H1 (cell line): Measurements from ENCODE around the gene MANBA. TPM values are rescaled to one million over a fixed set of nuclear protein-coding genes. Genes with fewer than 3 reads are reported as not detected.

Experiments
- CTCF ChIA-PET: fragments of 300-600 bp; sonication (Branson Sonifier 250); formaldehyde crosslinking; loops from one replicate; lab custom pipeline; 2021; ENCODE audit not compliant: partially characterized antibody; lab: Charles Lee
- POLR2A ChIA-PET: fragments of 300-600 bp; sonication (Branson Sonifier 250); formaldehyde crosslinking; loops from one replicate; lab custom pipeline; 2021; ENCODE audit warnings: inconsistent platforms; ENCODE audit not compliant: partially characterized antibody; lab: Charles Lee
- DNase-seq, 2 experiments: peaks; one replicate each; pipeline versions ENCODE4 v3.0.0 to v3.0.0-alpha.2; 2010 to 2022; ENCODE audit warnings: low spot score in 2 of 2, low read depth in 1 of 2, mixed read lengths in 1 of 2
- FAIRE-seq: peaks from 2 replicates; lab custom pipeline; 2011; peaks lifted over from hg19 to GRCh38; lab: Jason Lieb, UNC
- H2AFZ ChIP-seq: 2 replicates; pipeline ENCODE4 v1.8.1; 2012; ENCODE audit warnings: low read length, inconsistent platforms
- H2AK5ac ChIP-seq: 2 replicates; pipeline ENCODE4 v1.6.1; 2013; ENCODE audit warnings: low read depth, low read length
- H2BK120ac ChIP-seq: replicated peaks from 2 replicates; pipeline ENCODE3; 2013; ENCODE audit warnings: low read depth, low read length, inconsistent platforms
- H2BK12ac ChIP-seq: 2 replicates; pipeline ENCODE4 v1.6.1; 2013; ENCODE audit warnings: low read depth, low read length
- H2BK15ac ChIP-seq: 2 replicates; pipeline ENCODE4 v1.6.1; 2013; ENCODE audit warnings: low read length
- H2BK20ac ChIP-seq: 2 replicates; pipeline ENCODE4 v1.6.1; 2013; ENCODE audit warnings: low read length
- H2BK5ac ChIP-seq: 2 replicates; pipeline ENCODE4 v1.6.1; 2013; ENCODE audit warnings: low read depth, low read length
- H3K14ac ChIP-seq: 2 replicates; pipeline ENCODE4 v1.6.1; 2013; ENCODE audit warnings: inconsistent platforms; ENCODE audit not compliant: insufficient read length
- H3K18ac ChIP-seq: 2 replicates; pipeline ENCODE4 v1.6.1; 2013; ENCODE audit warnings: low read length; ENCODE audit errors: extremely low read depth
- H3K23ac ChIP-seq: 2 replicates; pipeline ENCODE4 v1.6.1; 2013; ENCODE audit warnings: inconsistent platforms; ENCODE audit not compliant: insufficient read length
- H3K23me2 ChIP-seq: 2 replicates; pipeline ENCODE4 v1.6.1; 2013; ENCODE audit warnings: low read depth, low read length
- H3K27ac ChIP-seq: 2 replicates; pipeline ENCODE4 v1.6.1; 2011; ENCODE audit warnings: low read depth, low read length, inconsistent platforms
- H3K27me3 ChIP-seq, 4 experiments: replicated peaks in 1 of 4; 1 replicate in 1 of 4; 2 replicates in 3 of 4; pipeline versions ENCODE4 v1.6.1 to v1.8.1; 2011 to 2013; ENCODE audit warnings: low read length in 3 of 4, mild to moderate bottlenecking in 3 of 4, inconsistent platforms in 2 of 4, mixed read lengths in 2 of 4, moderate library complexity in 1 of 4; ENCODE audit not compliant: control insufficient read depth in 3 of 4, insufficient read depth in 3 of 4; ENCODE audit errors: extremely low read depth in 1 of 4
- H3K36me3 ChIP-seq, 4 experiments: 2 replicates each; pipeline versions ENCODE4 v1.6.1 to v1.8.1; 2011 to 2013; ENCODE audit warnings: mild to moderate bottlenecking in 4 of 4, low read length in 3 of 4, moderate library complexity in 2 of 4, control low read depth in 1 of 4, inconsistent platforms in 1 of 4; ENCODE audit not compliant: insufficient read depth in 4 of 4, control insufficient read depth in 2 of 4
- H3K4ac ChIP-seq: replicated peaks from 2 replicates; pipeline ENCODE3; 2013; ENCODE audit warnings: low read length, low read depth, mixed read lengths, inconsistent platforms; ENCODE audit not compliant: insufficient read length
- H3K4me1 ChIP-seq, 4 experiments: replicated peaks in 1 of 4; 1 replicate in 1 of 4; 2 replicates in 3 of 4; pipeline versions ENCODE4 v1.6.1 to v1.8.1; 2011 to 2013; ENCODE audit warnings: low read length in 3 of 4, inconsistent platforms in 2 of 4, mixed read lengths in 1 of 4; ENCODE audit not compliant: insufficient read depth in 4 of 4, control insufficient read depth in 3 of 4
- H3K4me2 ChIP-seq, 2 experiments: 2 replicates each; pipeline versions ENCODE4 v1.6.1 to v1.8.1; 2011 to 2013; ENCODE audit warnings: low read depth in 2 of 2, low read length in 2 of 2, control low read depth in 1 of 2, inconsistent platforms in 1 of 2, mild to moderate bottlenecking in 1 of 2; ENCODE audit not compliant: insufficient read depth in 1 of 2
- H3K4me3 ChIP-seq, 4 experiments: fragments of 200-600, 300-600 bp in 1 of 4; sonication (generic), shearing (Covaris generic), sonication (Bioruptor Twin) in 1 of 4; 2 replicates each; pipeline versions ENCODE4 v1.5.1 to v1.8.1; 2011 to 2016; ENCODE audit warnings: low read length in 4 of 4, low read depth in 3 of 4, control low read depth in 2 of 4, inconsistent platforms in 2 of 4, mild to moderate bottlenecking in 2 of 4, mixed read lengths in 1 of 4, moderate library complexity in 1 of 4; ENCODE audit not compliant: insufficient read depth in 2 of 4; ENCODE audit errors: extremely low read depth in 1 of 4
- H3K56ac ChIP-seq: replicated peaks from 2 replicates; pipeline ENCODE3; 2013; ENCODE audit warnings: low read depth, mild to moderate bottlenecking, mixed read lengths, low read length, inconsistent platforms; ENCODE audit not compliant: insufficient read length
- H3K79me1 ChIP-seq: 2 replicates; pipeline ENCODE4 v1.6.1; 2013; ENCODE audit warnings: low read depth, low read length, control low read depth
- H3K79me2 ChIP-seq, 2 experiments: 2 replicates each; pipeline versions ENCODE4 v1.6.1 to v1.8.1; 2012 to 2013; ENCODE audit warnings: low read length in 2 of 2, mild to moderate bottlenecking in 2 of 2, inconsistent platforms in 1 of 2; ENCODE audit not compliant: insufficient read depth in 2 of 2, control insufficient read depth in 1 of 2
- H3K9ac ChIP-seq, 4 experiments: replicated peaks in 1 of 4; 1 replicate in 1 of 4; 2 replicates in 3 of 4; pipeline versions ENCODE4 v1.6.1 to v1.8.1; 2011 to 2013; ENCODE audit warnings: low read depth in 3 of 4, low read length in 3 of 4, control low read depth in 2 of 4, mild to moderate bottlenecking in 2 of 4, moderate library complexity in 2 of 4, inconsistent platforms in 1 of 4; ENCODE audit errors: extremely low read depth in 1 of 4
- H3K9me3 ChIP-seq, 2 experiments: 2 replicates each; pipeline versions ENCODE4 v1.6.1 to v1.8.1; 2012 to 2013; ENCODE audit warnings: mild to moderate bottlenecking in 2 of 2, moderate library complexity in 2 of 2, control low read depth in 1 of 2, inconsistent platforms in 1 of 2, low read depth in 1 of 2, low read length in 1 of 2, mixed read lengths in 1 of 2; ENCODE audit not compliant: insufficient read depth in 2 of 2
- H4K20me1 ChIP-seq, 2 experiments: replicated peaks in 1 of 2; 2 replicates each; pipeline versions ENCODE3 to v1.8.1; 2011 to 2013; ENCODE audit warnings: inconsistent platforms in 2 of 2, low read length in 2 of 2, mild to moderate bottlenecking in 1 of 2; ENCODE audit not compliant: insufficient read depth in 2 of 2, control insufficient read depth in 1 of 2
- H4K5ac ChIP-seq: 2 replicates; pipeline ENCODE4 v1.6.1; 2013; ENCODE audit warnings: low read length, low read depth, mixed read lengths, inconsistent platforms; ENCODE audit not compliant: insufficient read length
- H4K8ac ChIP-seq: 2 replicates; pipeline ENCODE4 v1.8.0; 2013; ENCODE audit warnings: mild to moderate bottlenecking, moderate library complexity, low read length, inconsistent platforms; ENCODE audit not compliant: insufficient read depth; ENCODE audit errors: extremely low read depth
- H4K91ac ChIP-seq: replicated peaks from 2 replicates; pipeline ENCODE3; 2013; ENCODE audit warnings: low read length, mixed read lengths, inconsistent platforms; ENCODE audit not compliant: insufficient read length
- ASH2L ChIP-seq: fragments of 200-600, 300-600 bp; sonication (generic); IDR thresholded peaks from one replicate; pipeline ENCODE4 v1.7.1; 2017; ENCODE audit warnings: low read length
- E2F6 ChIP-seq: IDR thresholded peaks from 2 replicates; pipeline ENCODE4 v1.6.1; 2012; ENCODE audit warnings: inconsistent platforms
- RFX5 ChIP-seq: IDR thresholded peaks from 2 replicates; pipeline ENCODE4 v1.6.1; 2011; ENCODE audit warnings: low read depth, low read length, improper control_type of control experiment, borderline replicate concordance
- SIRT6 ChIP-seq: IDR thresholded peaks from one replicate; pipeline ENCODE4 v1.7.1; 2012; ENCODE audit warnings: low read length, inconsistent platforms
- TAF7 ChIP-seq: optimal IDR thresholded peaks from 2 replicates; pipeline ENCODE3; 2011; ENCODE audit warnings: low read depth, mild to moderate bottlenecking, inconsistent platforms, low read length, moderate library complexity, borderline replicate concordance
- WGBS, 2 experiments: shearing (Covaris generic) in 1 of 2; methylation state at CpG; one replicate each; pipeline versions ENCODE4 v1.1.6 to v1.1.7; 2013 to 2015; ENCODE audit warnings: low lambda C conversion rate in 2 of 2, mixed read lengths in 2 of 2, inconsistent platforms in 1 of 2, low coverage in 1 of 2, missing lambda C conversion rate in 1 of 2; ENCODE audit not compliant: insufficient replicate concordance in 2 of 2, insufficient coverage in 1 of 2, insufficient read length in 1 of 2; ENCODE audit errors: extremely low coverage in 1 of 2, missing lambda C conversion rate in 1 of 2; 5-methylcytosine and 5-hydroxymethylcytosine counted together
- polyA plus RNA-seq, 7 experiments: library from polyadenylated mRNA; depleted of rRNA in 3 of 7; stranded (reverse) in 5 of 7; unstranded in 2 of 7; fragments of >200 nt in 5 of 7; fragments of 200-250 nt in 2 of 7; gene quantifications; 1 replicate in 5 of 7; 2 replicates in 1 of 7; 4 replicates in 1 of 7; pipeline versions ENCODE4 v1.2.1 to v1.2.3, GENCODE V29; 2011 to 2013; ENCODE audit warnings: missing spikeins in 2 of 7, mixed read lengths in 2 of 7
- total RNA-seq: library from RNA; stranded (reverse); fragmentation: NEBNext Ultra II Directional; extraction: Animal tissue kit (Norgen Biotek cat#: 25700); gene quantifications from 2 replicates; pipeline ENCODE4 v1.2.1, GENCODE V29; 2021

The MANBA gene
- total and polyA plus RNA-seq, 2 of the 8 experiments (the other 6 are each of a cell fraction or from before 2014, with no cell fraction given), result 22.9 to 27.8 TPM

DNA sequence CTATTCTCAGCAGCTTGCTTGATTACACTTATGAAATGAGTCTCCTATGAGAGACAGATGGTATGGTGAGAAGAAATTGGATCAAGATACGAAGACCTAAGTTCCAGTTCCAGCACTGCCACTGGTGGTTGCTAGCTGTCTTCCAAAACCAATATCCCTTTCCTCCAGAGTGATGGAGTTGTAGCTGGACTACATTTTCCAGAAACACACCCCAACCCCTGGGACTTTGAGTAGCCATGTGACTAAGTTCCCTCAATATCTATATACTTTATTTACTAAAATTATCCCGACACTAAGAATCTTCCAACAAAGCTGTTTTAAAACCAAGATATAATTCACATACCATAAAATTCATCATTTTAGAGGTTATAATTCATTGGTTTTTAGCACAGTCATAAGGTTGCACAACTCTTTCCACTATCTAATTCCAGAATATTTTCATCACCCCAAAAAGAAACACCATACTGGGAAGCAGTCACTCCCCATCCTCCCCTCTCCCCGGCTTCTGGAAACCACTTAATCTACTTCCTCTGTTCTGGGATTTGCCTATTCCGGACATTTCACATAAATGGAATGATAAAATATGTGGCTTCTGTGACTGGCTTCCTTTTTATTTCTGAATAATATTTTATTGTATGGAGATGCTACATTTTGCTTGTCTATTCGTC lies 118.0 kb downstream of the MANBA start:
- TF ChIP-seq ASH2L (no peak), TAF7 (no peak), SIRT6 (no peak), E2F6 (no peak), RFX5 (no peak)
- TF ChIP-seq, all 59 proteins: peak for 0
- 92 to 100% methylated on average over 1 to 5 of the region's 5 CpGs for WGBS, 2 experiments
- H3K23ac ChIP-seq, result no peak overlapping the region
- H2BK12ac ChIP-seq, result no peak overlapping the region
- no peak overlapping the region for H3K4ac ChIP-seq
- peaks cover 0 to 6% (median 2%) of the 10 kb centered on the region in 4 experiments; a peak in 3 of 8 replicates for H3K36me3 ChIP-seq
- H3K56ac ChIP-seq, result no peak overlapping the region
- no peak for DNase-seq
- H4K20me1 ChIP-seq, result no peaks in the 10 kb centered on the region
- no peak overlapping the region for H3K9ac ChIP-seq
- H2AFZ ChIP-seq, result no peak overlapping the region
- H4K8ac ChIP-seq, result no peak overlapping the region
- H3K79me2 ChIP-seq, result no peaks in the 10 kb centered on the region
- H3K27me3 ChIP-seq, result no peaks in the 10 kb centered on the region
- no peaks in the 10 kb centered on the region for H3K79me1 ChIP-seq
- no peak overlapping the region for H2BK20ac ChIP-seq
- H2BK15ac ChIP-seq, result no peak overlapping the region
- H3K23me2 ChIP-seq, result 0 out of 2 replicates have a peak, but pooled peaks cover 2% of the 10 kb centered on the region
- POLR2A ChIA-PET, result no interaction called here
- no peak overlapping the region for H3K14ac ChIP-seq
- no peak overlapping the region for H4K5ac ChIP-seq
- H3K4me1 ChIP-seq, result no peaks in the 10 kb centered on the region
- no peaks in the 10 kb centered on the region for H3K9me3 ChIP-seq
- CTCF ChIA-PET, result interaction anchor here (1.0 to 1.1 kb wide), 2 partner anchors 8 to 101 kb away, joined by 3 read pairs; no protein-coding TSS in a partner anchor
- no peak for FAIRE-seq
- H2AK5ac ChIP-seq, result no peak overlapping the region
- no peak overlapping the region for H3K4me2 ChIP-seq
- H3K18ac ChIP-seq, result no peak overlapping the region
- H2BK5ac ChIP-seq, result no peak overlapping the region
- no peak overlapping the region for H4K91ac ChIP-seq
- no peak overlapping the region for H3K27ac ChIP-seq
- no peak overlapping the region for H3K4me3 ChIP-seq
- H2BK120ac ChIP-seq, result no peak overlapping the region
